ENCODE results near the gene NLK.

DNA sequence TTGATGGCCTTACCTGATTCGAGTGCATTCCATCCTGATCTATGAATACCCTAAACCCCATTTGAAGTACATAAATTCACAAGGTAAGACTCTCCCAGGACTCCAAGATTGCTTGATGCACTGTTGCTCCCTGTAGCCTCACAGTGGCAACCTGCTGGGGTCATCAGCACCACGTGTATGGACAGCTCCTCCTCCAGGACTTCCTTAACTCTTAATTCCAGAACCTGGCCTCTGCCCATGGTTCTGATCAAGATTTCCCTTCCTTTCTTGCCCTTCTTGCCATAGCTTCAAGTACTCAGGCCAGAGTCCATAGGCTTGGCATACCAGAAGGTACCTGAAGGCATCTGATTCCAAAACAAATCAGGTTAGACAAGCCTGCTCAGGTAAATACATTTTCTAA lies 34.0 kb upstream of the NLK start:
- TF ChIP-seq, protein P1, sequence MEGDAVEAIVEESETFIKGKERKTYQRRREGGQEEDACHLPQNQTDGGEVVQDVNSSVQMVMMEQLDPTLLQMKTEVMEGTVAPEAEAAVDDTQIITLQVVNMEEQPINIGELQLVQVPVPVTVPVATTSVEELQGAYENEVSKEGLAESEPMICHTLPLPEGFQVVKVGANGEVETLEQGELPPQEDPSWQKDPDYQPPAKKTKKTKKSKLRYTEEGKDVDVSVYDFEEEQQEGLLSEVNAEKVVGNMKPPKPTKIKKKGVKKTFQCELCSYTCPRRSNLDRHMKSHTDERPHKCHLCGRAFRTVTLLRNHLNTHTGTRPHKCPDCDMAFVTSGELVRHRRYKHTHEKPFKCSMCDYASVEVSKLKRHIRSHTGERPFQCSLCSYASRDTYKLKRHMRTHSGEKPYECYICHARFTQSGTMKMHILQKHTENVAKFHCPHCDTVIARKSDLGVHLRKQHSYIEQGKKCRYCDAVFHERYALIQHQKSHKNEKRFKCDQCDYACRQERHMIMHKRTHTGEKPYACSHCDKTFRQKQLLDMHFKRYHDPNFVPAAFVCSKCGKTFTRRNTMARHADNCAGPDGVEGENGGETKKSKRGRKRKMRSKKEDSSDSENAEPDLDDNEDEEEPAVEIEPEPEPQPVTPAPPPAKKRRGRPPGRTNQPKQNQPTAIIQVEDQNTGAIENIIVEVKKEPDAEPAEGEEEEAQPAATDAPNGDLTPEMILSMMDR (IDR thresholded peaks at IDR 0.05): no peak
- no peak for TF ChIP-seq POLR2A (IDR thresholded peaks at IDR 0.05)
